Spinal cord (tissue), 10 donors: ENCODE results near the gene FOXP1. TPM values are rescaled to one million over a fixed set of nuclear protein-coding genes. Genes with fewer than 3 reads are reported as not detected.
"Not testable (repeated sequence)": the region's sequence is repeated elsewhere in the genome, so short reads cannot be mapped to it uniquely, and the experiment has no call there.

Experiments
- DNase-seq, 6 donors: peaks; one replicate each; pipeline versions ENCODE4 v3.0.0 to v3.0.0-alpha.2; 2013 to 2015; ENCODE audit warnings: low spot score in 6 of 6, low read depth in 4 of 6
- H3K27ac ChIP-seq: one replicate; pipeline ENCODE4 v1.5.1; 2013; ENCODE audit warnings: low read depth, low read length, control low read depth
- H3K27me3 ChIP-seq: one replicate; pipeline ENCODE4 v1.6.1; 2013; ENCODE audit warnings: low read length; ENCODE audit not compliant: control insufficient read depth, insufficient read depth
- H3K36me3 ChIP-seq: one replicate; pipeline ENCODE4 v1.6.1; 2013; ENCODE audit warnings: low read length; ENCODE audit not compliant: control insufficient read depth, insufficient read depth
- H3K4me1 ChIP-seq: one replicate; pipeline ENCODE4 v1.6.1; 2013; ENCODE audit warnings: low read length; ENCODE audit not compliant: control insufficient read depth, insufficient read depth
- H3K4me3 ChIP-seq: one replicate; pipeline ENCODE4 v1.5.1; 2013; ENCODE audit warnings: low read depth, low read length, control low read depth
- H3K9me3 ChIP-seq: one replicate; pipeline ENCODE4 v1.6.1; 2013; ENCODE audit warnings: low read length; ENCODE audit not compliant: control insufficient read depth, insufficient read depth
- WGBS: methylation state at CpG from one replicate; pipeline ENCODE4 v1.1.5; 2013; ENCODE audit warnings: missing lambda C conversion rate; ENCODE audit not compliant: insufficient coverage; 5-methylcytosine and 5-hydroxymethylcytosine counted together
- polyA plus RNA-seq, 2 donors: library from polyadenylated mRNA; unstranded; fragments of 120-200 nt; gene quantifications; one replicate each; pipeline ENCODE4 v1.2.1, GENCODE V29; 2013; ENCODE audit not compliant: insufficient read length in 2 of 2
- total RNA-seq, 2 donors: library from RNA; depleted of rRNA in 1 of 2; stranded (reverse); fragments of 120-200 nt in 1 of 2; fragments of >200 nt in 1 of 2; gene quantifications; one replicate each; pipeline versions ENCODE4 v1.2.3 to v1.2.4, GENCODE V29; 2013 to 2014
- donor health status: healthy.

FOXP1 gene
- total and polyA plus RNA-seq, 4 donors, result 27.4 to 118 (median 66.1) TPM

- peak; percentile 35 to 95 (median 68) for DNase-seq
- peak overlapping the region; percentile 79 for H3K27ac ChIP-seq
- H3K4me3 ChIP-seq, result peak overlapping the region; percentile 4
- H3K9me3 ChIP-seq, result no peaks in the 10 kb centered on the region
- H3K36me3 ChIP-seq, result no peaks in the 10 kb centered on the region
- H3K4me1 ChIP-seq, result peaks cover 14% of the 10 kb centered on the region
- peaks cover 10% of the 10 kb centered on the region for H3K27me3 ChIP-seq
- 7% methylated on average over 19 of the region's 23 CpGs for WGBS
Measured at GRCh38 chr3:71542521-71543370, 40.8 kb downstream of the FOXP1 start.

GRCh38 chr3:71541313-71541712 lies 42.2 kb downstream of the FOXP1 start:
- no peaks in the 10 kb centered on the region for H3K36me3 ChIP-seq
- DNase-seq, result peak in 1 of 6 donors; percentile 37
- 78% methylated on average over 3 of the region's 3 CpGs for WGBS
- H3K9me3 ChIP-seq, result no peaks in the 10 kb centered on the region
- no peak overlapping the region for H3K4me3 ChIP-seq
- peaks cover 21% of the 10 kb centered on the region for H3K4me1 ChIP-seq
- H3K27me3 ChIP-seq, result peaks cover 15% of the 10 kb centered on the region
- peak overlapping the region; percentile 63 for H3K27ac ChIP-seq

GRCh38 chr3:71537211-71537611 lies 46.3 kb downstream of the FOXP1 start:
- no peak overlapping the region for H3K4me3 ChIP-seq
- peaks cover 8% of the 10 kb centered on the region for H3K4me1 ChIP-seq
- H3K36me3 ChIP-seq, result no peaks in the 10 kb centered on the region
- H3K9me3 ChIP-seq, result no peaks in the 10 kb centered on the region
- H3K27ac ChIP-seq, result no peak overlapping the region
- peaks cover 15% of the 10 kb centered on the region for H3K27me3 ChIP-seq
- peak in 1 of 6 donors; percentile 40 for DNase-seq
- WGBS, result 55% methylated on average over 7 of the region's 7 CpGs

- Histone ChIP-seq H3K9me3 (no peaks in the 10 kb centered on the region), H3K27ac (no peak overlapping the region), H3K36me3 (no peaks in the 10 kb centered on the region), H3K4me1 (peaks cover 8% of the 10 kb centered on the region), H3K4me3 (no peak overlapping the region), H3K27me3 (peaks cover 15% of the 10 kb centered on the region)
- no peak for DNase-seq
- 100% methylated on average over 3 of the region's 7 CpGs for WGBS
Measured at GRCh38 chr3:71536376-71536965, 47.1 kb downstream of the FOXP1 start.

GRCh38 chr3:71533588-71533987 lies 49.9 kb downstream of the FOXP1 start:
- 100% methylated on average over 2 of the region's 4 CpGs for WGBS
- Histone ChIP-seq H3K4me1 (peaks cover 14% of the 10 kb centered on the region), H3K36me3 (no peaks in the 10 kb centered on the region), H3K9me3 (no peaks in the 10 kb centered on the region), H3K27me3 (peaks cover 5% of the 10 kb centered on the region), H3K4me3 (no peak overlapping the region), H3K27ac (no peak overlapping the region)
- no peak for DNase-seq

- DNase-seq, result no peak
- H3K27me3 ChIP-seq, result peaks cover 5% of the 10 kb centered on the region
- no peaks in the 10 kb centered on the region for H3K9me3 ChIP-seq
- peaks cover 14% of the 10 kb centered on the region for H3K4me1 ChIP-seq
- no peak overlapping the region for H3K4me3 ChIP-seq
- no peak overlapping the region for H3K27ac ChIP-seq
- 92% methylated on average over 2 of the region's 6 CpGs for WGBS
- H3K36me3 ChIP-seq, result no peaks in the 10 kb centered on the region
Measured at GRCh38 chr3:71532639-71533395, 50.7 kb downstream of the FOXP1 start.

- 78% methylated on average over 8 of the region's 9 CpGs for WGBS
- Histone ChIP-seq H3K36me3 (no peaks in the 10 kb centered on the region), H3K4me3 (no peak overlapping the region), H3K4me1 (peaks cover 6% of the 10 kb centered on the region), H3K27ac (no peak overlapping the region), H3K9me3 (no peaks in the 10 kb centered on the region), H3K27me3 (no peaks in the 10 kb centered on the region)
- DNase-seq, result no peak
Measured at GRCh38 chr3:71530903-71531530, 52.5 kb downstream of the FOXP1 start.

GRCh38 chr3:71528816-71529215 lies 54.7 kb downstream of the FOXP1 start:
- no CpG with 5 or more reads among the region's 2 CpGs for WGBS
- Histone ChIP-seq H3K36me3 (no peaks in the 10 kb centered on the region), H3K4me3 (no peak overlapping the region), H3K27ac (no peak overlapping the region), H3K4me1 (peaks cover 6% of the 10 kb centered on the region), H3K27me3 (no peaks in the 10 kb centered on the region), H3K9me3 (no peaks in the 10 kb centered on the region)
- no peak for DNase-seq

- H3K4me1 ChIP-seq, result peaks cover 11% of the 10 kb centered on the region
- not testable (repeated sequence) for H3K9me3 ChIP-seq, H3K36me3 ChIP-seq, H3K27me3 ChIP-seq, H3K4me3 ChIP-seq, H3K27ac ChIP-seq
- WGBS, result 67% methylated on average over 1 of the region's 9 CpGs
- peak in 1 of 6 donors; percentile 49 for DNase-seq
Measured at GRCh38 chr3:71526448-71526847, 57.1 kb downstream of the FOXP1 start.
